Endothelial cell of umbilical vein (primary cell): Measurements from ENCODE around the gene FOXP4.

Source experiments
- CTCF ChIP-seq, 2 donors: IDR thresholded peaks; 1 replicate in 1 of 2; 2 replicates in 1 of 2; pipeline ENCODE4 v1.5.1; 2011; ENCODE audit warnings: low read length in 2 of 2, mild to moderate bottlenecking in 2 of 2, moderate library complexity in 2 of 2, control low read depth in 1 of 2, inconsistent platforms in 1 of 2, low read depth in 1 of 2; ENCODE audit not compliant: insufficient read depth in 1 of 2; ENCODE audit errors: extremely low read depth in 1 of 2
- EZH2 ChIP-seq: IDR thresholded peaks from 2 replicates; pipeline ENCODE4 v1.6.1; 2012; ENCODE audit warnings: borderline replicate concordance, low read depth, mild to moderate bottlenecking, moderate library complexity, low read length, inconsistent platforms; ENCODE audit not compliant: severe bottlenecking
- JUN ChIP-seq: IDR thresholded peaks from 2 replicates; pipeline ENCODE4 v1.6.1; 2011; ENCODE audit warnings: borderline replicate concordance, low read depth; ENCODE audit not compliant: insufficient read length, insufficient read depth
- MYC ChIP-seq: IDR thresholded peaks from one replicate; pipeline ENCODE4 v1.6.1; 2011; ENCODE audit warnings: mild to moderate bottlenecking, low read depth, low read length
- POLR2A ChIP-seq: IDR thresholded peaks from 2 replicates; pipeline ENCODE4 v1.6.1; 2012; ENCODE audit warnings: low read depth, mild to moderate bottlenecking, control low read depth, low read length
- POLR2AphosphoS5 ChIP-seq: IDR thresholded peaks from 2 replicates; pipeline ENCODE4 v1.6.1; 2012; ENCODE audit warnings: low read depth, mild to moderate bottlenecking, control low read depth, low read length, moderate library complexity; ENCODE audit not compliant: insufficient read depth

DNA sequence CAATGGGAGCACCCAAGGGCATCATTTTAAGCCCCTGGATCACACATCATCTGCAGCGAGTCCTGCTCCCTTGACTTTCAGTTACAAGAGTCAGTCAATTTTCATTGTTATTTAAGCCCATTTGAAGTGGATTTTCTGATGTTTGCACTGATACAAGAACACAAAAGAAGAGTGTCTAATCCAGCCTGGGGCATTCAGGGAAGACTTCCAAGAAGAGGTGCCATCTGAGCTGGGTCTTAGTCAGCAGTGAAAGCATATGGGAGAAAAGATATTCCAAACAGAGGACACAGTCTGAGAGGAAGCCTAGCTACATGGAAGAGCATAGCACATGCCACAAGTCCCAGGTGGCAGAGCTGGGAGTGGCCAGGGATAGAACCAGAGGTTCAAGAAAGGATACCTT is 10.4 kb upstream of the FOXP4 start:
- TF ChIP-seq CTCF (IDR thresholded peaks at IDR 0.05; ENCODE audit: extremely low read depth in 1 of 2, insufficient read depth in 1 of 2, low read depth in 1 of 2, low read length in 2 of 2): no peak
- no peak for TF ChIP-seq JUN
- no peak for TF ChIP-seq POLR2AphosphoS5
- no peak for TF ChIP-seq EZH2
- no peak for TF ChIP-seq POLR2A
- TF ChIP-seq MYC: no peak
